Small intestine (tissue), 16 donors: Measurements from ENCODE around the gene GTF2F2. TPM values are rescaled to one million over a fixed set of nuclear protein-coding genes. Genes with fewer than 3 reads are reported as not detected.

Experiments
- DNase-seq, 2 donors: peaks; one replicate each; pipeline versions ENCODE4 v3.0.0 to v3.0.0-alpha.2; 2013
- FAIRE-seq: peaks from 2 replicates; lab custom pipeline; 2012; peaks lifted over from hg19 to GRCh38; lab: Jason Lieb, UNC
- H3K27ac ChIP-seq, 3 donors: one replicate each; pipeline ENCODE4 v1.5.1; 2013; ENCODE audit warnings: low read length in 2 of 3, mild to moderate bottlenecking in 2 of 3, control low read depth in 1 of 3, inconsistent platforms in 1 of 3, low read depth in 1 of 3, moderate library complexity in 1 of 3
- H3K27me3 ChIP-seq, 3 donors: one replicate each; pipeline ENCODE4 v1.6.1; 2013; ENCODE audit warnings: low read length in 3 of 3, inconsistent platforms in 1 of 3; ENCODE audit not compliant: control insufficient read depth in 3 of 3, insufficient read depth in 3 of 3
- H3K36me3 ChIP-seq, 3 donors: one replicate each; pipeline ENCODE4 v1.6.1; 2013; ENCODE audit warnings: low read length in 3 of 3, inconsistent platforms in 1 of 3, low read depth in 1 of 3, mild to moderate bottlenecking in 1 of 3, moderate library complexity in 1 of 3; ENCODE audit not compliant: control insufficient read depth in 3 of 3, insufficient read depth in 2 of 3
- H3K4me1 ChIP-seq, 3 donors: one replicate each; pipeline ENCODE4 v1.6.1; 2013; ENCODE audit warnings: low read length in 2 of 3, inconsistent platforms in 1 of 3, low read depth in 1 of 3, mild to moderate bottlenecking in 1 of 3, moderate library complexity in 1 of 3; ENCODE audit not compliant: control insufficient read depth in 3 of 3, insufficient read depth in 2 of 3
- H3K4me3 ChIP-seq, 3 donors: one replicate each; pipeline ENCODE4 v1.5.1; 2013; ENCODE audit warnings: low read length in 3 of 3, control low read depth in 1 of 3, inconsistent platforms in 1 of 3, low read depth in 1 of 3, mild to moderate bottlenecking in 1 of 3, moderate library complexity in 1 of 3
- H3K9me3 ChIP-seq, 2 donors: one replicate each; pipeline ENCODE4 v1.6.1; 2013; ENCODE audit warnings: low read depth in 1 of 2, low read length in 1 of 2; ENCODE audit not compliant: control insufficient read depth in 2 of 2, insufficient read depth in 1 of 2
- WGBS, 3 donors: extraction: QIAGEN DNeasy Blood & Tissue Kit; methylation state at CpG; one replicate each; pipeline ENCODE4 v1.1.7; 2013; 5-methylcytosine and 5-hydroxymethylcytosine counted together
- long read RNA-seq, 10 donors: transcript quantifications; one replicate each; lab custom pipeline, GENCODE V29; 2026
- polyA plus RNA-seq, 4 donors: library from polyadenylated mRNA; stranded (reverse) in 3 of 4; unstranded in 1 of 4; fragments of 200-250 nt in 3 of 4; fragments of 120-200 nt in 1 of 4; gene quantifications; one replicate each; pipeline versions ENCODE4 v1.2.1 to v1.2.3, GENCODE V29; 2013
- donor health status: healthy with polysubstance abuse.
- donor health status: control.
- donor health status: control.
- donor health status: Bipolar disorder and iron deficiency.
- donor health status: healthy.

GTF2F2 gene, protein sequence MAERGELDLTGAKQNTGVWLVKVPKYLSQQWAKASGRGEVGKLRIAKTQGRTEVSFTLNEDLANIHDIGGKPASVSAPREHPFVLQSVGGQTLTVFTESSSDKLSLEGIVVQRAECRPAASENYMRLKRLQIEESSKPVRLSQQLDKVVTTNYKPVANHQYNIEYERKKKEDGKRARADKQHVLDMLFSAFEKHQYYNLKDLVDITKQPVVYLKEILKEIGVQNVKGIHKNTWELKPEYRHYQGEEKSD
- 10 to 100 TPM; 11.6 to 18.9 (median 15.8) TPM for polyA plus RNA-seq
- long read RNA-seq, donor 1, result 0 reads
- long read RNA-seq, donor 2, partial matches to known transcripts, result 0 of 3 reads
- long read RNA-seq, donor 2, other reads (novel, unspliced or antisense), result 0 of 3 reads
- long read RNA-seq, donor 3, partial matches to known transcripts, result 16,211 of 16,695 reads
- long read RNA-seq, donor 3, other reads (novel, unspliced or antisense), result 479 of 16,695 reads
- long read RNA-seq, donor 4, result 0 reads
- long read RNA-seq, donor 5, partial matches to known transcripts, result 0 of 3 reads
- long read RNA-seq, donor 5, other reads (novel, unspliced or antisense), result 0 of 3 reads
- long read RNA-seq, donor 6, transcript GTF2F2-201 (8 exons, 2,239 nt), result major isoform, 5 of 14,383 reads
- long read RNA-seq, donor 6, partial matches to known transcripts, result 13,832 of 14,383 reads
- long read RNA-seq, donor 6, other reads (novel, unspliced or antisense), result 546 of 14,383 reads
- long read RNA-seq, donor 7, result 0 reads
- long read RNA-seq, donor 8, partial matches to known transcripts, result 2,038 of 2,102 reads
- long read RNA-seq, donor 8, other reads (novel, unspliced or antisense), result 63 of 2,102 reads
- long read RNA-seq, donor 9, partial matches to known transcripts, result 0 of 1 reads
- long read RNA-seq, donor 9, other reads (novel, unspliced or antisense), result 0 of 1 reads
- long read RNA-seq, donor 10, transcript GTF2F2-201 (8 exons, 2,239 nt), result major isoform, 11 of 14,963 reads
- long read RNA-seq, donor 10, partial matches to known transcripts, result 14,437 of 14,963 reads
- long read RNA-seq, donor 10, other reads (novel, unspliced or antisense), result 514 of 14,963 reads

DNA sequence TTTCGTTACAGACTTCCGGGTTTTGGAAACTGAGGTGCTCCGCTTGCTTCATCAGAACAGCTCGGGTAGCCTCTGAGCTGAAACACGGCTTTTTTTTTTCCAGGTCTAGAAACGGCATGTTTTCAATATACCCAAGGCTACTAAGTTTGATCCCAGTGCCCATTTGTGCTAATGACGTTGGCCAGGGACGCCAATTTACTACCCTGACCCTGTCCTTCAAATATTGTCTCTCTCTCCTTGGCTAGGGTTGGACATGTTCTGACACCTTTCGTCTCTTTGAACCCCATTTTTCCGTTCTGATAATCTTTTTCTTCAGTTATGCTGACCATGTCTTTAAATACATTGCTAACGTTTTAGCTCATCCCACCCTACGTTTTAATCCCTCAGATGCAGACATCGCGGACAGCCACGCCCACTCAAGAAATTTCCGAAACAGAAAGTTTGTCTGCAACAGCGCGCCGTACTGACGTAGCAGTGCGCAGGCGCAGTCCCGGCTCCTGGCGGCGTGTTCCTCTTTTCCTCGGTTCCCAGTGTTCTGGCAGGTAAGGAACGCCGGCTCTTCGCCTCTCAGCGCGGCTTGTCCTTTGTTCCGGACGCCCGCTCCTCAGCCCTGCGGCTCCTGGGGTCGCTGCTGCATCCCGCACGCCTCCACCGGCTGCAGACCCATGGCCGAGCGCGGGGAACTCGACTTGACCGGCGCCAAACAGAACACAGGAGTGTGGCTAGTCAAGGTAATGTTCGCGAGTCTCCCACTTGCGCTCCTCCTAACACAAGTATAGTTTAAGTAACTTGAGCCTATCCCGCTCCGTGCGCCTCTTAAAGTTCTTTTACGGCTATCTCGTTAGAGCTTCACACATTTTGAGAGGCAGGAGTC lies at the start of gene GTF2F2:
Gene GTF2F2 (plus strand): TSS at position 520 of the 874 bp plus-strand sequence. CDS start 146 bp downstream, at position 666.
- peaks cover 0 to 4% (median 0%) of the 10 kb centered on the region in 3 donors for H3K4me1 ChIP-seq
- no peaks in the 10 kb centered on the region for H3K9me3 ChIP-seq
- no peak for FAIRE-seq
- H3K4me3 ChIP-seq, result peak within 1 kb of the TSS; percentile 78 to 95 (median 92)
- 1% methylated on average over 53 of the region's 53 CpGs for WGBS, 3 donors
- H3K27ac ChIP-seq, result peak within 1 kb of the TSS; percentile 77 to 86 (median 81)
- peak; percentile 87 to 95 for DNase-seq
- no peaks in the 10 kb centered on the region for H3K27me3 ChIP-seq
- peaks cover 0 to 9% (median 0%) of the 10 kb centered on the region in 3 donors for H3K36me3 ChIP-seq

DNA sequence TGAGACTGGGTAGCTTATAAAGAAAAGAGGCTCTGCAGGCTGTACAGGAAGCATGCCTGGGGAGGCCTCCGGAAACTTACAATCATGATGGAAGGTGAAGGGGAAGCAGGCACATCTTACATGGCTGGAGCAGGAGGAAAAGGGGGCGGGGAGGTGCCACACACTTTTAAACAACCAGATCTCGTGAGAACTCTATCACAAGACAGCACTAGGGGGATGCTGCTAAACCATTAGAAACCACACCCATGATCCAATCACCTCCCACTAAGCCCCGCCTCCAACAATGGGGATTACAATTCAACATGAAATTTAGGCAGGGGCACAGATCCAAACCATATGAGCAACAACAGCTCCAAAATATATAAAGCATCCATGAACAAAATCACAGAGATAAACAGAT lies 46.5 kb upstream of the GTF2F2 start:
- no peak for FAIRE-seq
- Histone ChIP-seq H3K36me3 (no peaks in the 10 kb centered on the region), H3K27ac (no peak overlapping the region), H3K4me3 (no peak overlapping the region), H3K4me1 (no peaks in the 10 kb centered on the region), H3K27me3 (no peaks in the 10 kb centered on the region), H3K9me3 (no peaks in the 10 kb centered on the region)
- DNase-seq, result no peak
- 75 to 81% (median 78%) methylated on average over 4 of the region's 4 CpGs for WGBS, 3 donors

DNA sequence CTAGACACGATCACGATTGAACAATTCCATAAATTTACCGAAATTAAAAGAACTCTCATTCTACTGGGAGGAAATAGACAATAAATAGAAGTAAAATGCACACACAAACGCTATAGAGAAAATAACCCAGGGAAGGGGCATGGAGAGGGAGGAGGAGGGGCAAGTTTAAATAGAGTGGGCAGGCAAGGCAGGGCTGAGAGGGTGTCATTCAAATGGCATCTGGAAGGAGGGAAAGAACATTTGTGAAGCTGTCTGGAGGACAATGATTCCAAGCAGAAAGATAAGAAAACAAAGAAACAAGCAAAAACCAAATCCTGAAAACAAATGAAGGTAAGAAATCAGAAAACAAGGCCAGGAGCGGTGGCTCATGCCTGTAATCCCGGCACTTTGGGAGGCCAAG lies 45.6 kb upstream of the GTF2F2 start:
- Histone ChIP-seq H3K36me3 (no peaks in the 10 kb centered on the region), H3K27me3 (no peaks in the 10 kb centered on the region), H3K4me3 (no peak overlapping the region), H3K4me1 (no peaks in the 10 kb centered on the region), H3K27ac (no peak overlapping the region), H3K9me3 (no peaks in the 10 kb centered on the region)
- DNase-seq, result no peak
- FAIRE-seq, result no peak
- WGBS, 3 donors, result 81 to 92% (median 91%) methylated on average over 6 of the region's 6 CpGs

DNA sequence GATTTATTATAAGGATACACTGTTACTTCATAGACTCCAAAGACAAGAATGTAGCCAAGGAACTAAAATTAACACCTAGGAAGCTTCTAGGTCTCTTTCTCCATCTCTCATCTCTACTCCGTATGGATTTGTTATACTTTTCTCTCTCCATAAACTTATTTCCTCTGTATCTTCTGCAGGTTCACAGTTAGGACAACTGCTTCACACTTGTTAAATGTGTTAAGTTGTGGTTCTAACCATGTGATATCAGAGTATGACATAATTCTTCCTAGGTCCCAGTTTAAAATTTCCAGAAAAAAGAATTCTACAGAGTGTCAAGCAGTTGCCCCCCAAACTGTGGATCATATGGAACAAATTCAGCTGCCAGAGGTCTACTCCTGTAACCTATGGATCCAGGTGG lies 42.3 kb upstream of the GTF2F2 start:
- FAIRE-seq (no peak), DNase-seq (no peak)
- Histone ChIP-seq H3K27ac (no peak overlapping the region), H3K4me1 (no peaks in the 10 kb centered on the region), H3K4me3 (no peak overlapping the region), H3K9me3 (no peaks in the 10 kb centered on the region), H3K36me3 (no peaks in the 10 kb centered on the region), H3K27me3 (peaks cover 0 to 2% (median 0%) of the 10 kb centered on the region in 3 donors)
- WGBS, 3 donors, result 77 to 79% (median 79%) methylated on average over 1 of the region's 1 CpG

DNA sequence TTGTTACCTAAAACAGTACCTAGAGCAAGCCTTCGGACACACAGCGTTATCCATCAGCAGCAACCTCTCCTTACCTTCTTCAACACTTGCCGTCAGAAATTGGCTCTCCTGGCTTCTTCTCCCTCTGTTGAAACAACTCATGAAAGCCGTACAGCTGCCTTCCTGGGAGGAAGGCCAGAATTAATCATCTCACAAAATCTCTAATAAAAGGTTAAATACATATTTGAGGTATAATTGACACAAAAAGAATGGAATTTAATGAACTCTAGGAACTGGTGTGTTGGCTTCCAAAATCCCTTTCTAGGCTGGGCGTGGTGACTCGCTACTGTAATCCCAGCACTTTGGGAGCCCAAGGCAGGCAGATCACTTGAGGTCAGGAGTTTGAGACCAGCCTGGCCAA lies 37.3 kb upstream of the GTF2F2 start:
- Histone ChIP-seq H3K36me3 (no peaks in the 10 kb centered on the region), H3K9me3 (no peaks in the 10 kb centered on the region), H3K4me1 (no peaks in the 10 kb centered on the region), H3K27me3 (peaks cover 0 to 2% (median 0%) of the 10 kb centered on the region in 3 donors), H3K4me3 (no peak overlapping the region), H3K27ac (no peak overlapping the region)
- DNase-seq (no peak), FAIRE-seq (no peak)
- WGBS, 3 donors, result 82 to 90% (median 86%) methylated on average over 6 of the region's 6 CpGs

DNA sequence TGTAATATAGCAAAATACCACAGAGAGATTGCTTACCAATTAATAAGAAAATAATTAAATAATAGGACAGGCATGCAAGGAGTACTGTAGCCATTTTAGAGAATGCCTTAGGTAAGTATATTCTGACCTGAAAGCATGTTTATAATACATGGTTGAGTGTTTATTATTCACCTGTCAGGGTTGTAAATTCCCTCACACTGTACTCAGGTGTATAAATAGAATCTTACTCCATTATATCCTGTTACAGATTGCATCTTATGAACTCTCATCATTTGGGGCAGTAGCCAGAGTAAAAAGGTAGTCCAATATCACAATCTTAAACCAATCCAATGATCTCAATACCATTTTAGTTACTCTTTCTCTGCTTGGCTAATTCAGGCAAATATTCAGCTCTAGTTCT lies 35.8 kb upstream of the GTF2F2 start:
- Histone ChIP-seq H3K27ac (no peak overlapping the region), H3K9me3 (no peaks in the 10 kb centered on the region), H3K27me3 (peaks cover 0 to 2% (median 0%) of the 10 kb centered on the region in 3 donors), H3K36me3 (no peaks in the 10 kb centered on the region), H3K4me3 (no peak overlapping the region), H3K4me1 (no peaks in the 10 kb centered on the region)
- no peak for FAIRE-seq
- no peak for DNase-seq

DNA sequence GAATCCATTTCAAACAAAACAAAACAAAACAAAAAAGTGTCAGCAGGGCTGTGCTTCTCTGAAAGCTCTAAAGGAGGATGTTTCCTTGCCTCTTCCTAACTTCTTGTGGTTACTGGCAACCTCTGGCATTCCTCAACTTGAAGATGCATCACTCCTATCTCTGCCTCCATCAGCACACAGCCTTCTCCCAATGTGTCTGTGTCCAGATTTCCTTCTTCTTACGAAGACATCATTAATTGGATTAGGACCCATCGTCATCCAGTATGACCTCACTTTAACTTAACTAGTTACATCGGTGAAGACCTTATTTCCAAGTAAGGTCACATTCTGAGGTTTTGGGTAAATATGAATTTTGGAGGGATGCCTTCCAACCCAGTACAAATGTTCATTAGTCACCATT lies 33.8 kb upstream of the GTF2F2 start:
- DNase-seq, result no peak
- no peaks in the 10 kb centered on the region for H3K36me3 ChIP-seq
- FAIRE-seq, result no peak
- H3K4me1 ChIP-seq, result no peaks in the 10 kb centered on the region
- H3K9me3 ChIP-seq, result no peaks in the 10 kb centered on the region
- H3K27ac ChIP-seq, result no peak overlapping the region
- H3K4me3 ChIP-seq, result no peak overlapping the region
- no peaks in the 10 kb centered on the region for H3K27me3 ChIP-seq
- WGBS, 3 donors, result 84 to 97% (median 88%) methylated on average over 3 of the region's 3 CpGs
